Neural progenitor cell (in vitro differentiated cells): Measurements from ENCODE around the gene DYNAP. TPM values are rescaled to one million over a fixed set of nuclear protein-coding genes. Genes with fewer than 3 reads are reported as not detected.

Experiments
- DNase-seq: peaks from one replicate; pipeline ENCODE4 v3.0.0-alpha.2; 2016; ENCODE audit warnings: low spot score
- H2AFZ ChIP-seq: fragments of 200-600 bp; sonication (generic); replicated peaks from 2 replicates; pipeline ENCODE4 v1.6.1; 2016; ENCODE audit warnings: antibody characterized with exemption
- H3F3A ChIP-seq: fragments of 200-600 bp; sonication (generic); 2 replicates; pipeline ENCODE4 v1.6.1; 2016; ENCODE audit warnings: antibody characterized with exemption, low read depth
- H3K27ac ChIP-seq: fragments of 200-600 bp; sonication (generic); 2 replicates; pipeline ENCODE4 v1.5.1; 2016; ENCODE audit warnings: mild to moderate bottlenecking
- H3K27me3 ChIP-seq: fragments of 200-600 bp; sonication (generic); 2 replicates; pipeline ENCODE4 v1.6.1; 2016; ENCODE audit warnings: mild to moderate bottlenecking, moderate library complexity
- H3K36me3 ChIP-seq: fragments of 200-600 bp; sonication (generic); 2 replicates; pipeline ENCODE4 v1.5.1; 2016
- H3K4me1 ChIP-seq: fragments of 200-600 bp; sonication (generic); 2 replicates; pipeline ENCODE4 v1.6.1; 2016; ENCODE audit warnings: mixed run types
- H3K4me2 ChIP-seq: fragments of 200-600 bp; sonication (generic); 2 replicates; pipeline ENCODE4 v1.6.1; 2016
- H3K4me3 ChIP-seq: fragments of 200-600 bp; sonication (generic); 2 replicates; pipeline ENCODE4 v1.5.1; 2016
- H3K79me2 ChIP-seq: fragments of 200-600 bp; sonication (generic); 2 replicates; pipeline ENCODE4 v1.6.1; 2016; ENCODE audit warnings: low read depth
- H3K9ac ChIP-seq: fragments of 200-600 bp; sonication (generic); 2 replicates; pipeline ENCODE4 v1.6.1; 2016
- H3K9me3 ChIP-seq: fragments of 200-600 bp; sonication (generic); 2 replicates; pipeline ENCODE4 v1.5.1; 2016; ENCODE audit warnings: low read depth
- H4K20me1 ChIP-seq: fragments of 200-600 bp; sonication (generic); 2 replicates; pipeline ENCODE4 v1.6.1; 2016; ENCODE audit warnings: low read depth
- H3K27ac Mint-ChIP-seq: 3 replicates; pipeline ENCODE4 v1.8.0; 2021; ENCODE audit warnings: mixed read lengths
- H3K27me3 Mint-ChIP-seq: 2 replicates; pipeline ENCODE4 v1.8.0; 2022; ENCODE audit warnings: low read depth, mild to moderate bottlenecking, inconsistent platforms, moderate library complexity, mixed read lengths; ENCODE audit not compliant: insufficient read depth
- H3K36me3 Mint-ChIP-seq: 3 replicates; pipeline ENCODE4 v1.8.0; 2021; ENCODE audit warnings: mixed read lengths
- H3K4me1 Mint-ChIP-seq: 3 replicates; pipeline ENCODE4 v1.8.0; 2021; ENCODE audit warnings: mixed read lengths
- H3K4me3 Mint-ChIP-seq: 3 replicates; pipeline ENCODE4 v1.8.0; 2021; ENCODE audit warnings: mild to moderate bottlenecking, moderate library complexity, mixed read lengths
- H3K9me3 Mint-ChIP-seq: 3 replicates; pipeline ENCODE4 v1.8.0; 2020; ENCODE audit warnings: mixed read lengths
- EZH2 ChIP-seq: fragments of 200-600 bp; sonication (generic); IDR thresholded peaks from 2 replicates; pipeline ENCODE4 v1.6.1; 2017; ENCODE audit warnings: antibody characterized with exemption, mild to moderate bottlenecking, moderate library complexity
- EZH2phosphoT487 ChIP-seq: fragments of 200-600 bp; sonication (generic); IDR thresholded peaks from 2 replicates; pipeline ENCODE4 v1.6.1; 2017; ENCODE audit warnings: antibody characterized with exemption
- total RNA-seq: library from RNA; depleted of rRNA; stranded (reverse); fragments of >200 nt; gene quantifications from 2 replicates; pipeline ENCODE4 v1.2.3, GENCODE V29; 2015; ENCODE audit warnings: low replicate concordance
- TF ChIP-seq, protein P1 (sequence below): fragments of 200-600 bp; sonication (generic); IDR thresholded peaks from 2 replicates; pipeline ENCODE4 v1.5.1; 2017; ENCODE audit warnings: antibody characterized with exemption, mild to moderate bottlenecking

DYNAP gene
- total RNA-seq, 1 donor from 2014 or later: not detected

DNA sequence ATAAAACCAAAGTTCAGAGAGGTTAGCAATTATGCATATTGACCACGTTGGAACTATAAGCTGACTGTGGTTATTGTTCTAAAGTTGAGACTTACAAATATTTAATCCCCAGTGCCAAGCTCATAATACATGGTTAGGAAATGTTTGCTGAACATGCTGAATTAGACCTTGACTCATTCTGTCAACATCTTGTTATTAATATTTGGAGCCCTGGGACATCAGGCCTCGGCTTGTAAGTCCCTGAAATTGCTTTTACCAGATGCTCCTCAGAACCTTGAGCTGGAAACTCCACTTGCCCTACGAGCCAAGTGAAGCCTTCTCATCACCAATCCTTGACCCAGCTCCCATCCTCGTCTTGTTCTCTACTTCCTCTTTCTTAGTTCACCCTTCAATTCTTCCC, 21.2 kb downstream of the DYNAP start:
- Histone ChIP-seq H3F3A (no peaks in the 10 kb centered on the region), H3K36me3 (no peaks in the 10 kb centered on the region), H3K4me1 (peaks cover 9% of the 10 kb centered on the region), H3K27ac (no peak overlapping the region), H2AFZ (no peak overlapping the region), H3K4me2 (no peak overlapping the region), H3K27me3 (no peaks in the 10 kb centered on the region), H3K9me3 (no peaks in the 10 kb centered on the region), H4K20me1 (no peaks in the 10 kb centered on the region), H3K4me3 (no peak overlapping the region), H3K79me2 (no peaks in the 10 kb centered on the region), H3K9ac (no peak overlapping the region)
- Mint-ChIP-seq H3K9me3 (peaks cover 2% of the 10 kb centered on the region), H3K36me3 (no peaks in the 10 kb centered on the region), H3K4me1 (peaks cover 10% of the 10 kb centered on the region), H3K27ac (no peak overlapping the region), H3K27me3 (no peaks in the 10 kb centered on the region), H3K4me3 (no peak overlapping the region)
- no peak for TF ChIP-seq EZH2phosphoT487
- TF ChIP-seq EZH2: no peak
- TF ChIP-seq, protein P1, sequence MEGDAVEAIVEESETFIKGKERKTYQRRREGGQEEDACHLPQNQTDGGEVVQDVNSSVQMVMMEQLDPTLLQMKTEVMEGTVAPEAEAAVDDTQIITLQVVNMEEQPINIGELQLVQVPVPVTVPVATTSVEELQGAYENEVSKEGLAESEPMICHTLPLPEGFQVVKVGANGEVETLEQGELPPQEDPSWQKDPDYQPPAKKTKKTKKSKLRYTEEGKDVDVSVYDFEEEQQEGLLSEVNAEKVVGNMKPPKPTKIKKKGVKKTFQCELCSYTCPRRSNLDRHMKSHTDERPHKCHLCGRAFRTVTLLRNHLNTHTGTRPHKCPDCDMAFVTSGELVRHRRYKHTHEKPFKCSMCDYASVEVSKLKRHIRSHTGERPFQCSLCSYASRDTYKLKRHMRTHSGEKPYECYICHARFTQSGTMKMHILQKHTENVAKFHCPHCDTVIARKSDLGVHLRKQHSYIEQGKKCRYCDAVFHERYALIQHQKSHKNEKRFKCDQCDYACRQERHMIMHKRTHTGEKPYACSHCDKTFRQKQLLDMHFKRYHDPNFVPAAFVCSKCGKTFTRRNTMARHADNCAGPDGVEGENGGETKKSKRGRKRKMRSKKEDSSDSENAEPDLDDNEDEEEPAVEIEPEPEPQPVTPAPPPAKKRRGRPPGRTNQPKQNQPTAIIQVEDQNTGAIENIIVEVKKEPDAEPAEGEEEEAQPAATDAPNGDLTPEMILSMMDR: no peak
- no peak for DNase-seq

DNA sequence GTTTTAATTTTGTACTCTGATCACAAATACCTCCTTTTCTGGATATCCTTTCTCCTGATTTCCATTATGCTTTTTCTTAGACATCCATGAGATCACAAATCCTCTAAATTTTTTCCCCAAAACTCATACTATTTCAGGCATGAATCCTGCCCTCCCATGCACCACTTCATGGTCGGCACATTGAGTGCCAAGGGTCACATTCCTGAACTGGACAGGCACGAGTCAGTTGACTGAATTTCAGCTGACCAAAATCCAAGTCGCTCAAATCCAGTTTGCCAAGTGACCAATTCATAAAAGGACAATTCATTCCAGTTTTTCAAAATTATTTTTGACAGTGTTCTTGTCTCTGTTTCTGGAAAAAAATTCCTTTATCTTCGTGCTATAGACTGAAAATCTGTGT, 22.1 kb downstream of the DYNAP start:
- Histone ChIP-seq H3K4me2 (no peak overlapping the region), H3K36me3 (no peaks in the 10 kb centered on the region), H3K4me1 (no peaks in the 10 kb centered on the region), H3K27me3 (no peaks in the 10 kb centered on the region), H3K9me3 (no peaks in the 10 kb centered on the region), H3K79me2 (no peaks in the 10 kb centered on the region), H3K4me3 (no peak overlapping the region), H3F3A (no peaks in the 10 kb centered on the region), H3K9ac (no peak overlapping the region), H4K20me1 (no peaks in the 10 kb centered on the region), H2AFZ (no peak overlapping the region), H3K27ac (no peak overlapping the region)
- Mint-ChIP-seq H3K36me3 (no peaks in the 10 kb centered on the region), H3K4me1 (peaks cover under 1% of the 10 kb centered on the region), H3K4me3 (no peak overlapping the region), H3K27me3 (no peaks in the 10 kb centered on the region), H3K27ac (no peak overlapping the region), H3K9me3 (peaks cover 2% of the 10 kb centered on the region)
- TF ChIP-seq EZH2phosphoT487 (no peak), EZH2 (no peak)
- TF ChIP-seq, protein P1: no peak
- DNase-seq: no peak

DNA sequence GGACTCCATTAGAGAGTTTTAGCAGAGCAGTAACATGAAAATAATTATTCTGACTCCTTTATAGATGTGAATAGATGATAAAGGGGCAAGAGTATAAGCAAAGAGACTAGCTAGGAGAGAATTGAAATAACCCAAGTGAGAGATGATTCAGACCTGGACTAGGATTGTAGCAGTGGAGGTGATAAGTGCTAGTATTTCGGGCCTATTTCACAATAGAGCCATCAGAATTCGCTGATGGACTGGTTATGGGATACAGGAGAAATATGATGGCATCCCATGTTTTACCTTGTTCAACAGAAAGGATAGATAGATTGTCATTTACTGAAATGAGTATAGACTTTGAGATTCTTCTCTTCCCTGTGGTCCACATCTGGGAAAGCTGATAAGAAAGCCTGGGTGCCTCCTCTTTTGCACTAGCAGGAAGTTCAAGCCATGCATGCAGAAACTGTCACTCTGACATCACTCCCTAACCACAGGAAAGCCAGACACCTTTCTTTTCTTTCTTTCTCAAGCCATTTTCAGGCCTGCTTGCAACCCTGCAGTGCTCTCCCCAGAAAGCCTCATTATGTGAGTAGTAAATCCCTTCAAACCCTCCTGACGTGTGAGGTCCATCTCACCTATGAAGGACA, 25.3 kb downstream of the DYNAP start:
- Histone ChIP-seq H3K79me2 (no peaks in the 10 kb centered on the region), H2AFZ (no peak overlapping the region), H3F3A (no peaks in the 10 kb centered on the region), H4K20me1 (no peaks in the 10 kb centered on the region), H3K36me3 (no peaks in the 10 kb centered on the region), H3K4me3 (no peak overlapping the region), H3K27me3 (no peaks in the 10 kb centered on the region), H3K4me1 (no peaks in the 10 kb centered on the region), H3K4me2 (no peak overlapping the region), H3K9me3 (no peaks in the 10 kb centered on the region), H3K27ac (no peak overlapping the region), H3K9ac (no peak overlapping the region)
- Mint-ChIP-seq H3K4me3 (no peak overlapping the region), H3K9me3 (peaks cover 2% of the 10 kb centered on the region), H3K27ac (no peak overlapping the region), H3K36me3 (no peaks in the 10 kb centered on the region), H3K27me3 (no peaks in the 10 kb centered on the region), H3K4me1 (no peaks in the 10 kb centered on the region)
- TF ChIP-seq, protein P1: no peak
- no peak for TF ChIP-seq EZH2
- TF ChIP-seq EZH2phosphoT487: no peak
- DNase-seq: no peak
